Mucosa of stomach (tissue), 1 donor: ENCODE measurements around the gene NRARP.
A peak's percentile ranks its signal among the peaks of the same experiment; 100 is the strongest.

Source experiments
- H3K27me3 ChIP-seq: one replicate; pipeline ENCODE4 v1.7.0; 2013; ENCODE audit warnings: mild to moderate bottlenecking, low read length; ENCODE audit not compliant: control insufficient read depth, insufficient read depth
- H3K36me3 ChIP-seq: one replicate; pipeline ENCODE4 v1.7.0; 2013; ENCODE audit warnings: low read length; ENCODE audit not compliant: control insufficient read depth, insufficient read depth
- H3K4me1 ChIP-seq: one replicate; pipeline ENCODE4 v1.7.0; 2013; ENCODE audit warnings: mild to moderate bottlenecking, low read length; ENCODE audit not compliant: control insufficient read depth, insufficient read depth
- H3K4me3 ChIP-seq: one replicate; pipeline ENCODE4 v1.7.0; 2013; ENCODE audit warnings: low read length
- H3K9ac ChIP-seq: one replicate; pipeline ENCODE4 v1.7.0; 2013; ENCODE audit warnings: mild to moderate bottlenecking, low read length, moderate library complexity
- H3K9me3 ChIP-seq: one replicate; pipeline ENCODE4 v1.7.0; 2013; ENCODE audit warnings: mild to moderate bottlenecking, low read length, moderate library complexity; ENCODE audit not compliant: control insufficient read depth
- donor health status: Pancreatic carcinoma.

The NRARP gene

GRCh38 chr9:137319011-137319738 lies 17.1 kb upstream of the NRARP start:
- Histone ChIP-seq H3K36me3 (no peaks in the 10 kb centered on the region), H3K4me1 (peaks cover 4% of the 10 kb centered on the region), H3K4me3 (no peak overlapping the region), H3K9me3 (no peaks in the 10 kb centered on the region), H3K27me3 (peaks cover 15% of the 10 kb centered on the region), H3K9ac (no peak overlapping the region)

DNA sequence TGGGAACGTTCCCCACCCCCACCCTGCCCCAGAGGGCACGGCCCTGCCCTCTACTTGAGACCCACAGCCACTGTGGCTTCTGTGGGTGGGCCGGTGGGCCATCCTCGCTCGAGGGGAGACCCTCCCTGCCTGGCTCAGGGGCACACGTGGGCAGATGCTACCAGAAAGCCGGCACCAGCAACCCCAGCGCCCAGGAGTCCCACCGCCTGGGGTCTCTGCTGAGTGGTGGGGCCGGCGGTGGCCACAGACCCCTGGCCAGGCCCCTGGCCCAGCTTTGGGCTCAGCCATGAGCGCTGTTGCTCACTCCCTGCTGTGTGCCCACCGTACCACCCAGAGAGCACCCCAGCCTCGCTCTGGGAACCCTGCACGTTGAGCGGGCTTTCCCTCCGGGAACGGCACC lies 16.5 kb upstream of the NRARP start:
- Histone ChIP-seq H3K4me3 (no peak overlapping the region), H3K4me1 (peaks cover 4% of the 10 kb centered on the region), H3K9ac (no peak overlapping the region), H3K36me3 (no peaks in the 10 kb centered on the region), H3K9me3 (no peaks in the 10 kb centered on the region), H3K27me3 (peaks cover 15% of the 10 kb centered on the region)

GRCh38 chr9:137317718-137318511 lies 15.8 kb upstream of the NRARP start:
- Histone ChIP-seq H3K27me3 (peaks cover 15% of the 10 kb centered on the region), H3K4me1 (peaks cover 8% of the 10 kb centered on the region), H3K36me3 (no peaks in the 10 kb centered on the region), H3K9ac (no peak overlapping the region), H3K4me3 (no peak overlapping the region), H3K9me3 (no peaks in the 10 kb centered on the region)

GRCh38 chr9:137317021-137317717 lies 15.1 kb upstream of the NRARP start:
- Histone ChIP-seq H3K9ac (no peak overlapping the region), H3K4me1 (peaks cover 14% of the 10 kb centered on the region), H3K9me3 (no peaks in the 10 kb centered on the region), H3K27me3 (peaks cover 15% of the 10 kb centered on the region), H3K4me3 (no peak overlapping the region), H3K36me3 (no peaks in the 10 kb centered on the region)

DNA sequence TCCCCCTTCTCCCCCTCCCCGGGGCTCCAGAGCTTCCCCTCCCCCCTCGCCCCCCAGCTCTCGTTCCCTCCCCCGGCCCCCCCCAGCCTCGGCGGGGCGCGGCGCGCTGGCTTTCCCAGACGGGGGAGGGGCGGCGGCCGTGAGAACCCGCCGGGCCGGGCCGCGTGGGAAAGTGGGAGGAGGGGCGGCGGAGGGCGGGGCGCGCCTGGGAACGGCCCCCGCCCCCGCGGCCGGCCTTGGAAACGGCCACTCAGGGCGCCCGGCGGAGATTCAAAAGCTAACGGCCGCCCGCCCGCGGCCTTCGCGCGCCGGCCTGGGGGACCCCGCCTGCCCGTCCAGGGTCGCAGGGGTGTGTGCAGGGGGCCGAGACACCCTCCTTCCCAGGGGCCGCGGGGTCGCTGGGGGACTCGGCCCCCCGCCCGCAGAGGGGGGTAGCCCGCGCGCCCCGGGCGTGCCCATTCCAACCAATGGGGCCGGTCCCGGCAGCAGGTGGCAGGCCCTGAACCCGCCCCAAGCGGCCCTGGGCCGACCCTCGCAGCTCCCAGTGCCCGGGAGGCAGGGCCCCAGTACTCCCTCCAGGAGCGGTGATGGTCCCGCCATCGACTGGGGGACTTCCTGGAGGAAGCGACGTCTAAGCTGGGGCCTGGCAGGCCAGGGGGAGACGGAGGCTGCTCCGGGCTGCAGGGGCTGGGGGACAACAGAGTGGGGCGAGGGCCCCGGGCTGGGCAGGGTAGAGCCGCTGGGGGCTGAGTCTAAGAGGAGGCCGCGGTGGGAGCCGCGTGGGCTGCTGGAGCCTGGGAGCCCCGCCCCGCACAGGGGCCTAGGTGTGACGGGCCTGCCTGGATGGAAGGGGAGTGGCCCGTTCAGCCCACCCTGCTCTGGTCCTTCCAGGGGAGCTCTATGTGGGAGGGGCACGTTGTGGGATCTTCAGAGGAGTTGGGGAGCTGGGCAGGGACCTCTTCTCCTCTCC lies 14.2 kb upstream of the NRARP start:
- Histone ChIP-seq H3K4me3 (no peak overlapping the region), H3K27me3 (peaks cover 15% of the 10 kb centered on the region), H3K9ac (peak overlapping the region; percentile 48), H3K4me1 (peaks cover 22% of the 10 kb centered on the region), H3K9me3 (no peaks in the 10 kb centered on the region), H3K36me3 (no peaks in the 10 kb centered on the region)

DNA sequence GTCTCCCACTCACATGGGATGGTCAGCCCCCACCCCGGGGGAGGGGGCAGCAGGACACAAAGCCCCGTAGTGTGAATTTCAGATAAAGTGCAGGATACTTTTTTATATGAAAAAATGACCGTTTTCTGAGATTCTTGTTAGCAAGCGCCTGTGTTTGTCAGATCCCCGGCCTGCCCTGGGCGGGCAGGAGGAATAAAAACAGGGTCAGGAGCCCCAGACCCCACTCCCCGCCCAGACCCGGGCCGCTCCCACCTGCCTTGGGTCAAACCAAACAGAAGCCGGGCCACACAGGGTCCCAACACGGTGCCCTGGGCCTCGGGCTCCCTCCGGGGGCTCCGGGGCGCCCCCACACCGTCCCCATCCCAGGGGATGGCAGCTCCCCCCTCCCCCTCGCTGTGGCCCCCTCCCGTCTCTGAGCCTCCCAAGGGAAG lies 13.5 kb upstream of the NRARP start:
- Histone ChIP-seq H3K27me3 (peaks cover 18% of the 10 kb centered on the region), H3K9ac (no peak overlapping the region), H3K4me3 (no peak overlapping the region), H3K9me3 (no peaks in the 10 kb centered on the region), H3K36me3 (no peaks in the 10 kb centered on the region), H3K4me1 (peaks cover 29% of the 10 kb centered on the region)

GRCh38 chr9:137314561-137315560 lies 12.8 kb upstream of the NRARP start:
- Histone ChIP-seq H3K4me1 (peaks cover 32% of the 10 kb centered on the region), H3K9me3 (no peaks in the 10 kb centered on the region), H3K9ac (no peak overlapping the region), H3K27me3 (peaks cover 18% of the 10 kb centered on the region), H3K4me3 (no peak overlapping the region), H3K36me3 (no peaks in the 10 kb centered on the region)

GRCh38 chr9:137313956-137314560 lies 12.0 kb upstream of the NRARP start:
- peaks cover 18% of the 10 kb centered on the region for H3K27me3 ChIP-seq
- no peaks in the 10 kb centered on the region for H3K36me3 ChIP-seq
- peaks cover 32% of the 10 kb centered on the region for H3K4me1 ChIP-seq
- no peaks in the 10 kb centered on the region for H3K9me3 ChIP-seq
- H3K4me3 ChIP-seq: no peak overlapping the region
- no peak overlapping the region for H3K9ac ChIP-seq

DNA sequence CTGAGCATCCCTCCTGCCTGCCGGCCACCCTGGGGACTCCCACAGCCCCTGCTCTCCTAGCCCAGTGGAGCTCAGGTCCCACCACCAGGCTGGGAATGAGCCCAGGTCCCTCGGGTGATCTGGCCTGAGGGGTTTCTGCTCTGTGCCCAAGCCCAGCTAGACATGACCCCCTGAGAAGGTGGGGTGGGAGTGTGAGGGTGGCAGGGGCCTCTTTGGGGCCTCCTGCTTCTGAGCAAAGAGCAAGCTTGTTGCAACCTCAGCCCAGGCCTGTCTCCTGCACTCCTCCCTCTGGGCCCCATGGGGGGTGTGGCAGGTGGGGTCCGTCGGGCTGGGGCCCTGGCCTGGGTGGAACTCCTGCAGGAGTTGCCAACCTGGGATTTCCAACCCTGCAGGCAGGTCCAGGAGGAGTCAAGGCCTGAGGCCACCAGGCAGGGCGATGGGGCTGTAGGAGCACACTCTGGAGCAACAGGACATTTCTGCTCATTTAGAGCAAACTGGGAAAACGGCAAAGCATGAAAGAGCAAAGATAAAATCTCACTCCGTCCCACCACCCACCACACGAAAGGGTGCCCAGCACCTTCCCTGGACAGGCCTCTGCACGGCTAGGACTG lies 11.4 kb upstream of the NRARP start:
- Histone ChIP-seq H3K27me3 (peaks cover 18% of the 10 kb centered on the region), H3K36me3 (no peaks in the 10 kb centered on the region), H3K9me3 (no peaks in the 10 kb centered on the region), H3K4me1 (peaks cover 32% of the 10 kb centered on the region), H3K4me3 (no peak overlapping the region), H3K9ac (no peak overlapping the region)

GRCh38 chr9:137312852-137313325 lies 10.8 kb upstream of the NRARP start:
- H3K9me3 ChIP-seq: no peaks in the 10 kb centered on the region
- H3K9ac ChIP-seq: no peak overlapping the region
- no peak overlapping the region for H3K4me3 ChIP-seq
- no peaks in the 10 kb centered on the region for H3K36me3 ChIP-seq
- peaks cover 32% of the 10 kb centered on the region for H3K4me1 ChIP-seq
- peaks cover 23% of the 10 kb centered on the region for H3K27me3 ChIP-seq
